NCI-H345 treated with DMSO at 0.1 percent for 48 hours (cell line): Measurements from ENCODE around the gene ACAP3.

ENCODE experiments used
- DNase-seq: peaks from one replicate; lab custom pipeline; 2025; ENCODE audit not compliant: unreplicated experiment; lab: John Stamatoyannopoulos, UW

ACAP3 gene

DNA sequence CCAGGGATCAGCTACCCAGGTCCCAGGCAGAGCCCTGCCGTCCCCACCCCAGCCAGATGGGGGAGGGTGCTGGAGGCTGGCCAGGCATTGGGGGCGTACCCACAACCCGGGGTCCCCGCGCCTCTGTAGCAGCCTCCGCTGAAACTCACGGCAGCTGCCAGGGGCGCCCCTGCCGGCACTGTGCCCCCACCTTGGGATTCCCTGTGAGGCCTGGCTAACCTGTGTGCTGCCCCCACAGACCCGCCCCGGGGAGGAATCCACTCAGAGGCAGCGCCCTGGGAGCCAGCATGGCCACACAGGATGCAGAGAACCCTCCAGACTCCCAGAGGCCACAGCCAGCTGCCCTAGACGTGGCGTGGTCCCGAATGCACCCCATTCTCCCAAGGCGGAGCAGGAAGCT is 37.7 kb upstream of the ACAP3 start:
- DNase-seq = no peak

- no peak for DNase-seq
Measured at GRCh38 chr1:1344655-1345361, 37.1 kb upstream of the ACAP3 start.

DNA sequence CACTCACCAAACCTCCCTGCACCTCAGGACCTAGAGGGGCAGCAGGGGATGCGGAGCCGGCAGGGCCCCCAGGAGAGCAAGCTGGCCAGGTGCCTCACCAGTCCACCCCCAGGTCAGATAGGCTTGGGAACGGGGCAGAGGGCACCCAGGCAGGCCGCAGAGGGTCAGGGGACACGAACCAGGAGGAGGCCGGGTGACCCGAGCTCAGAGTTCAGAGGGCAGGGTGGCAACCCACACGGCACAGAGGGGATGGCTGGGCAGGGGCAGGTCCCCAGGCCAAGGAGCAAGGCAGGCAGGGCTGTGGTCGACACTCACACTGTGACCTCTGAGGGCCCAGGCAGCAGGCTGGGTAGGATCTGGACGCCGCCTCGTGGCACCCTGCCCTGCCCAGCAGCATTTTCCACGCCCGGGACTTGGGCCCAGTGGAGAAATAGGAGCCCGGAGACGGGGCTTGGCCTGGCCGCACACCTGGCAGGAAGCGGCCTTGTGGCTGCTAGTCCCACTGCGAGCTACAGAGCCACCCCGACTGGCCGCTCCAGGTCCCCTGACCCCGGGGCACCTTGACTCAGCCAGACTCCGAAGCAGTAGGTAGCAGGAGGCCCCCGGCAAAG is 36.2 kb upstream of the ACAP3 start:
- no peak for DNase-seq

DNA sequence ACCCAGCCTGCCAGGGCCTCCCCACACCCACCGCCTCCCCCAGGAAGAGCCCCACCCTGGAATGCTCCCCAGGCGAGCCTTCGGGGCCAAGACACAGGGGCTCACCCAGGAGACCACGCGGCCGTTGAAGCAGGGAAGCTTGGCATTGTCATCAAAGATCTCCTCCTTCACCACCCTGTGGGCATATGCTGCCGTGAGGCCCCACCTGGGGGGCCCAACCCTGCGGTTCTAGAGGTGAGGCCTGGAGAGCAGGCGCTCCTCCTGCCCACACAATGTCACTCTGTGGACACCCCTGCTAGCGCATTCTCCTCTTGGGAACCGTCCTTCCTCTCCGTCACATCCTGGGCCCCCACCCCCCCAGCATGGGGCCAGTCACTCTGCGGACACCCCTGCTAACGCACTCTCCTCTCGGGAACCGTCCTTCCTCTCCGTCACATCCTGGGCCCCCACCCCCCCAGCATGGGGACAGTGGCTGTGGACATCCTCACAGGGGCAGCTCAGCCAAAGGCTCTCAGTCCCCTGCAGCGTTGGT is 34.9 kb upstream of the ACAP3 start:
- DNase-seq = no peak

GRCh38 chr1:1342061-1342562 is 34.4 kb upstream of the ACAP3 start:
- no peak for DNase-seq

- no peak for DNase-seq
Measured at GRCh38 chr1:1341549-1342021, 33.9 kb upstream of the ACAP3 start.

DNA sequence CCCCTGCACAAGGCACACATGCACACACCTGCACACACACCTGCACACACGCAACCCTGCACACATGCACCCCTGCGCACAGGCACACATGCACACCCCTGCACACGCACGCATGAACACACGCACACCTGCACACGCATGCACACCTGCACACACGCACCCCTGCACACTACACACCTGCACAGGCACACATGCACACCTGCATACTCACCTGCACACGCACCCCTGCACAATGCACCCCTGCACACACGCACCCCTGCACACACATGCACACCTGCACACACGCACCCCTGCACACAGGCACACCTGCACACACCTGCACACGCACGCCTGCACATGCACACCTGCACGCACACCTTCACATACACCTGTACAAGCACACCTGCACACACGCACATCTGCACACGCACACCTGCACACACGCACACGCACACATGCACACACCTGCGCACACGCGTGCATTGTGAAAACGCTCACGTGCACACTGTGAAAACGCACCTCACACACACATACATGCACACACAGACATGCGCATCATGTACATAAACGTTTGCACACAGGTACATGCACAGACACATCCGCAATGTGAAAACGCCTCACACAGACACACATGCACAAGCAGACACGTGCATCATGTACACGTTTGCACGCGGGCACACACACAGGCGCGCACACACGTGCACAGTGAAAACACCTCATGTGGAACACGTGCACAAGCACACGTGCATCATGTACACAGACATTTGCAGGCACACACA is 33.2 kb upstream of the ACAP3 start:
- DNase-seq = no peak

DNA sequence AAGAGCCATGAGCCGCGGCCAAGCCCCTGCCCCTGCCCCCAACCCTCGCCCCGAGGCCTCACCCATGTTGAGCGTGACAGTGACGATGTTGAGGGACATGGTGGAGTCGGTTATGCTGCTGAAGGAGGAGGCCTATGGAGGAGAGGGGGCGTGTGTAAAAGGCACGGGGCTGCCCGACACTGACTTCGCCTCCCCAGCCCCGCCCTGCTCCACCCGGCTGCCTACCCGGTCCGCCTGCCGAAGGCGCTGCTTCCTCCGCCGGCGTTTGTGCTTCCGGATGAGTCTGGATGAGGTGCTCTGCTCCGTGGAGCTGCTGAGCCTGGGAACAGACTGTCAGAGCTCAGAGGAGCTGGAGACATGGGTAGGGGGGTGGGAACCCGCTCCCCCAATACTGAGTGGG is 32.5 kb upstream of the ACAP3 start:
- DNase-seq = no peak

GRCh38 chr1:1338278-1338677 is 30.5 kb upstream of the ACAP3 start:
- no peak for DNase-seq

DNA sequence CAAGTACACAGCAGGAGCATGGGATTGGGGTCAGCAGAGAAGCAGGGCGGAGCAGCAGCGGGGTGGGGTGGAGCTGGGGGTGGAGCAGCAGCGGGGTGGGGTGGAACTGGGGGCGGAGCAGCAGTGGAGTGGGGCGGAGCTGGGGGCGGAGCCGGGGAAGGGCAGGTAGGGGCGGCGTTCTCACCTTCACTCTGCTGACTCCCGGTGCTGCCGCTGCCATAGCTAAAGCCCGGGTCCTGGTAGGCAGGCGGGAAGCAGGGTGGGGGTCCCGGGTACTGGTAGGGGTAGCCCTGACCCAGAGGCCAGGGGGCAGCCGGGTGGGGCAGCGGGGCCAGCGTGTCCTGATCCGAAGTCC is 30.0 kb upstream of the ACAP3 start:
- DNase-seq = no peak

GRCh38 chr1:1336931-1337792 is 29.4 kb upstream of the ACAP3 start:
- DNase-seq = no peak

GRCh38 chr1:1336446-1336845 is 28.7 kb upstream of the ACAP3 start:
- DNase-seq = no peak

GRCh38 chr1:1335792-1336248 is 28.1 kb upstream of the ACAP3 start:
- no peak for DNase-seq

DNA sequence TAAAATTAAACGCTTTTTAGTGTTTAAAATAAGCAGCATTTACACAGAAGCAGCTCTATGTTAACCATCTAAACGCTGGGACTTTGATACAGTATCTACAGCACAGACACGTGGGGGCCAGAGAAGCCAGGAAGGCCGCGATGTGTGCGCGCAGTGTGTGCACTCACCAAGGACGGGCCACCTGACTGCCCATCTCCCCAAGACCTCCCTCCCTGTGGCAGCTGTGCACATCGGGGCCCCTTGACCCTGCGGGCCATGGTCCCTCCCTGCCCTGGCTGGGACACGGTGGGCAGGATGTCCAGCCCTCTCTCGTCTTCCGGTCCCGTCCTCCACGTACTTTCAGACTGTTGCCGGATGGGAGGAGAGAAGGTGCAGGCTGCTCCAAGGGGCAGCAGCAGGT is 27.6 kb upstream of the ACAP3 start:
- DNase-seq = no peak

- no peak for DNase-seq
Measured at GRCh38 chr1:1334835-1335234, 27.1 kb upstream of the ACAP3 start.

DNA sequence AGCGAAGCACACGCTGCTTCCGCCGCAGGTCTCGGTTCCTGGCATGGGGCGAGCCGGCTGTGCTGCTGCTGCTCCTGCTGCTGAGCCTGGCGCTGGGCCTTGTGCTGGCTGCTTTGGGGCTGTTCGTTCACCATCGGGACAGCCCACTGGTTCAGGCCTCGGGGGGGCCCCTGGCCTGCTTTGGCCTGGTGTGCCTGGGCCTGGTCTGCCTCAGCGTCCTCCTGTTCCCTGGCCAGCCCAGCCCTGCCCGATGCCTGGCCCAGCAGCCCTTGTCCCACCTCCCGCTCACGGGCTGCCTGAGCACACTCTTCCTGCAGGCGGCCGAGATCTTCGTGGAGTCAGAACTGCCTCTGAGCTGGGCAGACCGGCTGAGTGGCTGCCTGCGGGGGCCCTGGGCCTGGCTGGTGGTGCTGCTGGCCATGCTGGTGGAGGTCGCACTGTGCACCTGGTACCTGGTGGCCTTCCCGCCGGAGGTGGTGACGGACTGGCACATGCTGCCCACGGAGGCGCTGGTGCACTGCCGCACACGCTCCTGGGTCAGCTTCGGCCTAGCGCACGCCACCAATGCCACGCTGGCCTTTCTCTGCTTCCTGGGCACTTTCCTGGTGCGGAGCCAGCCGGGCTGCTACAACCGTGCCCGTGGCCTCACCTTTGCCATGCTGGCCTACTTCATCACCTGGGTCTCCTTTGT is 26.0 kb upstream of the ACAP3 start:
- no peak for DNase-seq

DNA sequence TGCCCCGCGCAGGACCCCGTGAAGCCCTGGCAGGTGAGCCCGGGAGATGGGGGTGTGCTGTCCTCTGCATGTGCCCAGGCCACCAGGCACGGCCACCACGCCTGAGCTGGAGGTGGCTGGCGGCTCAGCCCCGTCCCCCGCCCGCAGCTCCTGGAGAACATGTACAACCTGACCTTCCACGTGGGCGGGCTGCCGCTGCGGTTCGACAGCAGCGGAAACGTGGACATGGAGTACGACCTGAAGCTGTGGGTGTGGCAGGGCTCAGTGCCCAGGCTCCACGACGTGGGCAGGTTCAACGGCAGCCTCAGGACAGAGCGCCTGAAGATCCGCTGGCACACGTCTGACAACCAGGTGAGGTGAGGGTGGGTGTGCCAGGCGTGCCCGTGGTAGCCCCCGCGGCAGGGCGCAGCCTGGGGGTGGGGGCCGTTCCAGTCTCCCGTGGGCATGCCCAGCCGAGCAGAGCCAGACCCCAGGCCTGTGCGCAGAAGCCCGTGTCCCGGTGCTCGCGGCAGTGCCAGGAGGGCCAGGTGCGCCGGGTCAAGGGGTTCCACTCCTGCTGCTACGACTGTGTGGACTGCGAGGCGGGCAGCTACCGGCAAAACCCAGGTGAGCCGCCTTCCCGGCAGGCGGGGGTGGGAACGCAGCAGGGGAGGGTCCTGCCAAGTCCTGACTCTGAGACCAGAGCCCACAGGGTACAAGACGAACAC is 25.2 kb upstream of the ACAP3 start:
- no peak for DNase-seq

DNA sequence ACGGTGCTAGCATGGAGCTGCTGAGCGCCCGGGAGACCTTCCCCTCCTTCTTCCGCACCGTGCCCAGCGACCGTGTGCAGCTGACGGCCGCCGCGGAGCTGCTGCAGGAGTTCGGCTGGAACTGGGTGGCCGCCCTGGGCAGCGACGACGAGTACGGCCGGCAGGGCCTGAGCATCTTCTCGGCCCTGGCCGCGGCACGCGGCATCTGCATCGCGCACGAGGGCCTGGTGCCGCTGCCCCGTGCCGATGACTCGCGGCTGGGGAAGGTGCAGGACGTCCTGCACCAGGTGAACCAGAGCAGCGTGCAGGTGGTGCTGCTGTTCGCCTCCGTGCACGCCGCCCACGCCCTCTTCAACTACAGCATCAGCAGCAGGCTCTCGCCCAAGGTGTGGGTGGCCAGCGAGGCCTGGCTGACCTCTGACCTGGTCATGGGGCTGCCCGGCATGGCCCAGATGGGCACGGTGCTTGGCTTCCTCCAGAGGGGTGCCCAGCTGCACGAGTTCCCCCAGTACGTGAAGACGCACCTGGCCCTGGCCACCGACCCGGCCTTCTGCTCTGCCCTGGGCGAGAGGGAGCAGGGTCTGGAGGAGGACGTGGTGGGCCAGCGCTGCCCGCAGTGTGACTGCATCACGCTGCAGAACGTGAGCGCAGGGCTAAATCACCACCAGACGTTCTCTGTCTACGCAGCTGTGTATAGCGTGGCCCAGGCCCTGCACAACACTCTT is 24.5 kb upstream of the ACAP3 start:
- DNase-seq = no peak
